ENCODE data around the gene MRPL38. TPM values are rescaled to one million over a fixed set of nuclear protein-coding genes. Genes with fewer than 3 reads are reported as not detected.

The MRPL38 gene
- total RNA-seq, 1 donor from 2014 or later, result 32.1 TPM

GRCh38 chr17:75919611-75920010 is 14.9 kb upstream of the MRPL38 start:
- no peak for DNase-seq (ENCODE audit: low read depth)

- no peak for DNase-seq (ENCODE audit: low read depth)
These were observed 13.3 kb upstream of the MRPL38 start for GRCh38 chr17:75917917-75918445.

GRCh38 chr17:75917141-75917916 is 12.6 kb upstream of the MRPL38 start:
- DNase-seq (ENCODE audit: low read depth), result no peak

- no peak for DNase-seq (ENCODE audit: low read depth)
These were observed 10.6 kb upstream of the MRPL38 start for GRCh38 chr17:75915268-75915667.

- no peak for DNase-seq (ENCODE audit: low read depth)
These were observed 10.1 kb upstream of the MRPL38 start for GRCh38 chr17:75914643-75915267.

GRCh38 chr17:75913537-75914210 is 9.0 kb upstream of the MRPL38 start:
- no peak for DNase-seq (ENCODE audit: low read depth)

GRCh38 chr17:75910699-75911098 is 6.0 kb upstream of the MRPL38 start:
- no peak for DNase-seq (ENCODE audit: low read depth)

- no peak for DNase-seq (ENCODE audit: low read depth)
These were observed 5.2 kb upstream of the MRPL38 start for GRCh38 chr17:75909812-75910274.

GRCh38 chr17:75909051-75909811 is 4.5 kb upstream of the MRPL38 start:
- DNase-seq (ENCODE audit: low read depth), result no peak

- DNase-seq (ENCODE audit: low read depth), result no peak
These were observed 3.5 kb upstream of the MRPL38 start for GRCh38 chr17:75908201-75908600.

- DNase-seq (ENCODE audit: low read depth), result no peak
These were observed 1.6 kb upstream of the MRPL38 start for GRCh38 chr17:75906143-75906884.

GRCh38 chr17:75902406-75902805 is 2.3 kb downstream of the MRPL38 start:
- peak; percentile 68 for DNase-seq (ENCODE audit: low read depth)

GRCh38 chr17:75901727-75902126 is 3.0 kb downstream of the MRPL38 start:
- DNase-seq (ENCODE audit: low read depth), result no peak

- no peak for DNase-seq (ENCODE audit: low read depth)
These were observed 3.8 kb downstream of the MRPL38 start for GRCh38 chr17:75900691-75901533.

- DNase-seq (ENCODE audit: low read depth), result no peak
These were observed 4.8 kb downstream of the MRPL38 start for GRCh38 chr17:75899767-75900468.

- no peak for DNase-seq (ENCODE audit: low read depth)
These were observed 5.3 kb downstream of the MRPL38 start for GRCh38 chr17:75899353-75899752.

- DNase-seq (ENCODE audit: low read depth), result no peak
These were observed 5.9 kb downstream of the MRPL38 start for GRCh38 chr17:75898791-75899190.

GRCh38 chr17:75898065-75898464 is 6.6 kb downstream of the MRPL38 start:
- DNase-seq (ENCODE audit: low read depth), result no peak
